ENCODE measurements around the gene DNAH9.

The DNAH9 gene

GRCh38 chr17:11671126-11671525, 72.9 kb downstream of the DNAH9 start:
- TF ChIP-seq CTCF (IDR thresholded peaks at IDR 0.05; ENCODE audit: low read depth, low read length) = no peak
- DNase-seq (ENCODE audit: extremely low read depth, low read depth) = no peak

GRCh38 chr17:11682646-11683045, 84.4 kb downstream of the DNAH9 start:
- DNase-seq (ENCODE audit: extremely low read depth, low read depth) = no peak
- TF ChIP-seq CTCF (IDR thresholded peaks at IDR 0.05; ENCODE audit: low read depth, low read length) = no peak

- no peak for TF ChIP-seq CTCF (IDR thresholded peaks at IDR 0.05; ENCODE audit: low read depth, low read length)
These were observed 92.4 kb downstream of the DNAH9 start for GRCh38 chr17:11690681-11691080.

GRCh38 chr17:11692688-11693087, 94.4 kb downstream of the DNAH9 start:
- no peak for TF ChIP-seq CTCF (IDR thresholded peaks at IDR 0.05; ENCODE audit: low read depth, low read length)
- no peak for DNase-seq (ENCODE audit: extremely low read depth, low read depth)

More at GRCh38 chr17:11690681-11691080, 92.4 kb downstream of the DNAH9 start:
- no peak for DNase-seq (ENCODE audit: extremely low read depth, low read depth)

- TF ChIP-seq CTCF (IDR thresholded peaks at IDR 0.05; ENCODE audit: low read depth, low read length) = no peak
- DNase-seq (ENCODE audit: extremely low read depth, low read depth) = no peak
These were observed 95.0 kb downstream of the DNAH9 start for GRCh38 chr17:11693284-11693683.

- no peak for DNase-seq (ENCODE audit: extremely low read depth, low read depth)
- TF ChIP-seq CTCF (IDR thresholded peaks at IDR 0.05; ENCODE audit: low read depth, low read length) = no peak
These were observed 102.4 kb downstream of the DNAH9 start for GRCh38 chr17:11700668-11701067.

- no peak for DNase-seq (ENCODE audit: extremely low read depth, low read depth)
- TF ChIP-seq CTCF (IDR thresholded peaks at IDR 0.05; ENCODE audit: low read depth, low read length) = no peak
These were observed 103.6 kb downstream of the DNAH9 start for GRCh38 chr17:11701911-11702310.

Measured in AG09319 (cell line).